Keratinocyte (primary cell): Measurements from ENCODE around the gene DAPK1.

Experiments used
- EZH2 ChIP-seq: IDR thresholded peaks from one replicate; pipeline ENCODE4 v1.6.1; 2012; ENCODE audit warnings: inconsistent platforms, mild to moderate bottlenecking, low read length, moderate library complexity
- TF ChIP-seq, protein P1 (sequence below), 3 experiments: IDR thresholded peaks in 1 of 3; conservative IDR thresholded peaks in 1 of 3; optimal IDR thresholded peaks in 1 of 3; 2 replicates in 2 of 3; 3 replicates in 1 of 3; pipeline versions ENCODE3 to v1.5.1; 2011; ENCODE audit warnings: low read length in 3 of 3, mild to moderate bottlenecking in 3 of 3, moderate library complexity in 2 of 3, control low read depth in 1 of 3, inconsistent platforms in 1 of 3; ENCODE audit not compliant: insufficient read depth in 2 of 3; ENCODE audit errors: extremely low read depth in 1 of 3

DNA sequence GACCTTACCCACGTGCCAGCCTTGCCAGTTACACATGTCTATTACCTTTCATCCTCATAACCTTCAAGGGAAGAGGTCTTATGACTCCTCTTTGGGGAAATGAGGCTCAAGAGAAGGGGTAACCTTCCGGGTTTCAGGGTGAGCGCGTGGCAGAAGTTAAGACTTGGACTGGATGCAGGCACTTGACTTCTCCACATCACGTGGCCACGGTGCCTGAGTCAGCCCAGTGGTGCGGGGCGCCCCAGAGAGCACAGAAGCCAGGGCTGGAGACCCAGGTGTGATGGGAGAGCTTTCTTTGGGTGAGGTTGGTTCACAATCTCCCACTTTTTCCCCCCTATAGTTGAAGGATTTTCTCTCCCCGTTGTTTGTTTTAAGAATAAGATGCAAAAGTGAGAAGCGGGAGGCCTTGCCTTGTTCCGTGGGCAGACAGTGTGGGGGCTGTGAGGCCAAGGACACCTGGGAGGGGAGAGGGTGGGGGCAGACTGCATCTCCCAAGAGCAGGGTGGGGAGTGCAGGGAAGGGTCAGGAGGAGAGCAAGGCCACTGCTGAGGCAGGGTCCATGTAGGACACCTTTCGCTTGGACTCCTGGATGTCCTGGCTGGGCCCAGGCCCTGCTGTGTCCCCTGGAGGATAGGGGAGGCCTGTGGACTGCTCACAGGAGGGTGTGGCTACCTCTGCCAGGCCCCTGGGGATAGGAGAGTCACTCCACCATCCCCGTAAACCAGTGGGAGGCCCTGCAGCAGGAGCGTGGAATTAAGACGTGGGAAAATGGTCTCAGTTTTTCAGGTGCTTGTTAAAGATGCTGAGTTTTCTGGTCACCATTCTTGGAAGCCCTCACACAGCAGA is 138.2 kb downstream of the DAPK1 start:
- TF ChIP-seq, protein P1, sequence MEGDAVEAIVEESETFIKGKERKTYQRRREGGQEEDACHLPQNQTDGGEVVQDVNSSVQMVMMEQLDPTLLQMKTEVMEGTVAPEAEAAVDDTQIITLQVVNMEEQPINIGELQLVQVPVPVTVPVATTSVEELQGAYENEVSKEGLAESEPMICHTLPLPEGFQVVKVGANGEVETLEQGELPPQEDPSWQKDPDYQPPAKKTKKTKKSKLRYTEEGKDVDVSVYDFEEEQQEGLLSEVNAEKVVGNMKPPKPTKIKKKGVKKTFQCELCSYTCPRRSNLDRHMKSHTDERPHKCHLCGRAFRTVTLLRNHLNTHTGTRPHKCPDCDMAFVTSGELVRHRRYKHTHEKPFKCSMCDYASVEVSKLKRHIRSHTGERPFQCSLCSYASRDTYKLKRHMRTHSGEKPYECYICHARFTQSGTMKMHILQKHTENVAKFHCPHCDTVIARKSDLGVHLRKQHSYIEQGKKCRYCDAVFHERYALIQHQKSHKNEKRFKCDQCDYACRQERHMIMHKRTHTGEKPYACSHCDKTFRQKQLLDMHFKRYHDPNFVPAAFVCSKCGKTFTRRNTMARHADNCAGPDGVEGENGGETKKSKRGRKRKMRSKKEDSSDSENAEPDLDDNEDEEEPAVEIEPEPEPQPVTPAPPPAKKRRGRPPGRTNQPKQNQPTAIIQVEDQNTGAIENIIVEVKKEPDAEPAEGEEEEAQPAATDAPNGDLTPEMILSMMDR (optimal IDR thresholded peaks at IDR 0.05 in 1 of 3, IDR thresholded peaks at IDR 0.05 in 1 of 3, conservative IDR thresholded peaks at IDR 0.05 in 1 of 3; ENCODE audit: extremely low read depth in 1 of 3, insufficient read depth in 2 of 3, low read length in 3 of 3), result no peak
- no peak for TF ChIP-seq EZH2
